ENCODE measurements around the gene CX3CR1. TPM values are rescaled to one million over a fixed set of nuclear protein-coding genes. Genes with fewer than 3 reads are reported as not detected.

The CX3CR1 gene
- total and polyA plus RNA-seq, 2 of the 4 experiments (the other 2 are of a cell fraction) = not detected

- in situ Hi-C loops (cut with MboI; ENCODE audit: low sequenced_read_pairs) = no loop called here
- ATAC-seq (ENCODE audit: low read depth) = no peak
- TF ChIP-seq POLR2A (IDR thresholded peaks at IDR 0.05; ENCODE audit: low read depth, low read length) (no peak), RFX5 (IDR thresholded peaks at IDR 0.05; ENCODE audit: low read depth, low read length) (no peak), ELK1 (IDR thresholded peaks at IDR 0.05; ENCODE audit: borderline replicate concordance, low read depth, low read length) (no peak), RCOR1 (IDR thresholded peaks at IDR 0.05; ENCODE audit: insufficient replicate concordance, low read length) (no peak), CEBPB (IDR thresholded peaks at IDR 0.05; ENCODE audit: low read depth, low read length) (no peak), CTCF (conservative IDR thresholded peaks at IDR 0.05; ENCODE audit: low read depth, low read length) (no peak), FOS (IDR thresholded peaks at IDR 0.05; ENCODE audit: low read depth, low read length) (no peak), MXI1 (IDR thresholded peaks at IDR 0.05; ENCODE audit: borderline replicate concordance, low read depth, low read length) (no peak), BHLHE40 (IDR thresholded peaks at IDR 0.05; ENCODE audit: low read depth, low read length) (no peak), CHD1 (IDR thresholded peaks at IDR 0.05; ENCODE audit: low read depth, low read length) (no peak), SMC3 (IDR thresholded peaks at IDR 0.05; ENCODE audit: low read depth, low read length) (no peak), NFE2L2 (IDR thresholded peaks at IDR 0.05; ENCODE audit: low read depth, low read length) (no peak), MAFK (IDR thresholded peaks at IDR 0.05; ENCODE audit: low read depth, low read length) (no peak), RAD21 (IDR thresholded peaks at IDR 0.05; ENCODE audit: low read length) (no peak)
- TF ChIP-seq, protein P1, sequence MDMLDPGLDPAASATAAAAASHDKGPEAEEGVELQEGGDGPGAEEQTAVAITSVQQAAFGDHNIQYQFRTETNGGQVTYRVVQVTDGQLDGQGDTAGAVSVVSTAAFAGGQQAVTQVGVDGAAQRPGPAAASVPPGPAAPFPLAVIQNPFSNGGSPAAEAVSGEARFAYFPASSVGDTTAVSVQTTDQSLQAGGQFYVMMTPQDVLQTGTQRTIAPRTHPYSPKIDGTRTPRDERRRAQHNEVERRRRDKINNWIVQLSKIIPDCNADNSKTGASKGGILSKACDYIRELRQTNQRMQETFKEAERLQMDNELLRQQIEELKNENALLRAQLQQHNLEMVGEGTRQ (IDR thresholded peaks at IDR 0.05; ENCODE audit: low read depth, low read length) = no peak
Observed at GRCh38 chr3:39271363-39271914, 8.4 kb downstream of the CX3CR1 start.

More at GRCh38 chr3:39271363-39271914, 8.4 kb downstream of the CX3CR1 start:
- no peak overlapping the region for H3K18ac ChIP-seq (ENCODE audit: low read depth, low read length)
- intact Hi-C loops (cut with micrococcal nuclease) = no loop called here
- peaks cover 31% of the 10 kb centered on the region for H3K27me3 ChIP-seq (ENCODE audit: control insufficient read depth, insufficient read depth, low read length)
- 100% methylated on average over 1 of the region's 6 CpGs; no CpG with 5 or more reads in 1 of the 2 experiments for WGBS, 2 experiments (ENCODE audit: extremely low coverage in 2 of 2, insufficient read length in 1 of 2)
- no peak overlapping the region for H2AK9ac ChIP-seq (replicated peaks; ENCODE audit: low read depth, low read length, poor library complexity)
- no peak overlapping the region for H4K5ac ChIP-seq (ENCODE audit: low read depth, low read length)
- H2AFZ ChIP-seq (replicated peaks; ENCODE audit: low read length, poor library complexity) = no peak overlapping the region
- no peak overlapping the region for H2AK5ac ChIP-seq (ENCODE audit: low read depth, low read length)
- H3K14ac ChIP-seq (replicated peaks; ENCODE audit: low read depth, low read length) = no peak overlapping the region
- H2BK15ac ChIP-seq (ENCODE audit: low read depth, low read length) = no peak overlapping the region
- no peaks in the 10 kb centered on the region for H3K9me1 ChIP-seq (ENCODE audit: insufficient read depth, low read length)
- no peak for DNase-seq
- H3K56ac ChIP-seq (ENCODE audit: extremely low read depth, insufficient read depth, low read length) = no peak overlapping the region
- H3K36me3 ChIP-seq (ENCODE audit: control insufficient read depth, insufficient read depth, low read length) = no peaks in the 10 kb centered on the region
- H3K4me2 ChIP-seq (ENCODE audit: low read depth, low read length) = no peak overlapping the region
- H4K20me1 ChIP-seq (ENCODE audit: insufficient read depth, low read length) = no peaks in the 10 kb centered on the region
- H4K91ac ChIP-seq (ENCODE audit: insufficient read depth, low read depth, low read length) = no peak overlapping the region
- POLR2A ChIA-PET (ENCODE audit: unreplicated experiment) = no interaction called here
- no peak overlapping the region for H3K23ac ChIP-seq (ENCODE audit: low read depth, low read length)
- no peak overlapping the region for H2BK5ac ChIP-seq (ENCODE audit: low read depth, low read length, poor library complexity, severe bottlenecking)
- no peaks in the 10 kb centered on the region for H3K9me3 ChIP-seq (ENCODE audit: control insufficient read depth, insufficient read depth, low read length)
- H3K27ac ChIP-seq (ENCODE audit: insufficient read depth, low read length) = no peak overlapping the region
- dilution Hi-C loops (cut with HindIII; ENCODE audit: low sequenced_read_pairs, unreplicated experiment) = no loop called here
- CTCF ChIA-PET = no interaction called here
- H4K8ac ChIP-seq (ENCODE audit: low read depth in 2 of 2, low read length in 2 of 2) = no peak overlapping the region
- H3K79me1 ChIP-seq (ENCODE audit: low read depth in 1 of 2, low read length in 2 of 2) = no peaks in the 10 kb centered on the region
- H3K4me1 ChIP-seq (ENCODE audit: control insufficient read depth, insufficient read depth, low read length) = no peaks in the 10 kb centered on the region; the same call in 1 of the 2 replicates
- H3K9ac ChIP-seq (ENCODE audit: low read depth, low read length) = no peak overlapping the region
- no TSS peak for BruUV-seq (replicated peaks)
- no peak overlapping the region for H3K4me3 ChIP-seq (ENCODE audit: insufficient read depth, low read depth, low read length)
- no peak overlapping the region for H3K4ac ChIP-seq (ENCODE audit: low read depth, low read length)
- no peak overlapping the region for H2BK120ac ChIP-seq (ENCODE audit: low read depth, low read length)
- H2BK20ac ChIP-seq (ENCODE audit: low read depth, low read length) = no peak overlapping the region
